NCI-H2227 (cell line): ENCODE results near the gene TMEM145.

Experiments
- DNase-seq: peaks from one replicate; lab custom pipeline; 2025; ENCODE audit not compliant: unreplicated experiment; lab: John Stamatoyannopoulos, UW

Gene TMEM145

DNA sequence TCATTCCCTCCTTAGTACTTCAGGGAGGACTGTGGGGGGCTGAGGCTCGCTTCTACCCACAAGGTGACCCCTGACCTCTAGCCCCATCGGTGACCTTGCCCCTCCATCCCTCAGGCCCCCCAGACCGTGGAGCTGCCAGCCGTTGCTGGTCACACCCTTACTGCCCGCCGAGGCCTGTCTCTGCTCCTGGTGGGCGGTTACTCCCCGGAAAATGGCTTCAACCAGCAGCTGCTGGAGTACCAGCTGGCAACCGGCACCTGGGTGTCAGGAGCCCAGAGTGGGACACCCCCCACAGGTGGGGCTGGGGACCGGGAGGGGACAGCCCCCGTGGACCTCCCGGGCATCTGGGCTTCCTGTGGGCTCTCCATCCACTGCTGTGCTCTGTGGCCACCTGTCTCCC lies 44.2 kb downstream of the TMEM145 start:
- no peak for DNase-seq

DNA sequence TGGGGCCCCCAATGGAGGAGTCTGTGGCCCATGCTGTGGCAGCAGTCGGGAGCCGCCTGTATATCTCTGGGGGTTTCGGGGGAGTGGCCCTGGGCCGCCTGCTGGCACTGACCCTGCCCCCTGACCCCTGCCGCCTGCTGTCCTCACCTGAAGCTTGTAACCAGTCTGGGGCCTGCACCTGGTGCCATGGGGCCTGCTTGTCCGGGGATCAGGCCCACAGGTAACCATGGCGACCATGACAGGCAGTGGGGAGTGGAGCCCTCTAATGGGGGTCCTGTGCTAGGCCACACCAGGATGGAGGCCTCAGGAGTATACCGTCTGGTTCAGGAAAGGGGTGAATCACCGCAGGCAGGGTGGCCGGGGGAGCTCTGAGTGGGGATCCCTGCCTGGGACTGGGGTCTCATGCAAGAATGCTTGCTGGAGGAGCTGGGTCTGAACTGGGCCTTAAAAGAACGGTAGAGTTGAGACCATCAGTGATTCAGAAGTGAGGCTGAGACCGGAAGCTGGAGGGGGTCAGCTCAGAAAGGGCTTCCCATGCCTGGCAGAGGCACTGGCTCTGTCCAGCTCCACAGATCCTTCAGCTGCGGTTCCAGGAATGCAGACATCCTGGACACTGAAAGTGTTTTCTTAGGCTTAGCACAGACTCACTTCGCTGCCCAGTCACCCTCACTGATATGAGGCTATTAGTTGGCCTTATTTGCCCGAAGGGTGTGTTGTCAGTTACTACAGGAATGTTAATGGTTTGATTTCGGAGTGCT lies 47.9 kb downstream of the TMEM145 start:
- DNase-seq, result peak; percentile 62

DNA sequence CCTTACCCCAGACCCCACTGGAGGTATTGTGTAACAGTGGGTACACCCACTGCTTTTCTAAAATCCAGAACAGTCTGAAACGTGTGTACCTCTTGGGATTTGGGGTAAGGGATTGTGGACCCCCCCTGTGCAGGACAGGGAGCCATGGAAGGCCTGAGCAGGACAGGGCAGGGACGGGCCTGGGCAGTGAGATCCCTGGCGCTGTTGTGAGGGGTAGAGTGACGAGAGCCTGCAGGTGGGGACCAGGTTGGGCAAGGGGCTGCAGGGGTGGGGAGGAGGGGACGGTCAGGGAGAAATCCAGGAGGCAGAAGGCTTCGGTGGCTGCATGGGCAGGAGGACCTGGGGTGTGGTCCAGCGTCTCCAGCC lies 48.4 kb downstream of the TMEM145 start:
- DNase-seq, result no peak

DNA sequence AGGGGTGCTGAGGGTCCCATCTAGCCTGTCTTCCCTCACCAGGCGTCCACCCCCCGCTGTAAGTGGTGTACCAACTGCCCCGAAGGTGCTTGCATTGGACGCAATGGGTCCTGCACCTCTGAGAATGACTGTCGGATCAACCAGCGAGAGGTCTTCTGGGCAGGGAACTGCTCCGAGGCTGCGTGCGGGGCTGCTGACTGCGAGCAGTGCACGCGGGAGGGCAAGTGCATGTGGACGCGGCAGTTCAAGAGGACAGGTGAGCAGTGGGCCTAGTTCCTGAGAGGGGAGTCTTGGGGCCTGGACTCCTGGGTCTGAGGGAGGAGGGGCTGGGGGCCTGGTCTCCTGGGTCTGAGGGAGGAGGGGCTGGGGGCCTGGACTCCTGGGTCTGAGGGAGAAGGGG lies 49.2 kb downstream of the TMEM145 start:
- DNase-seq, result no peak

DNA sequence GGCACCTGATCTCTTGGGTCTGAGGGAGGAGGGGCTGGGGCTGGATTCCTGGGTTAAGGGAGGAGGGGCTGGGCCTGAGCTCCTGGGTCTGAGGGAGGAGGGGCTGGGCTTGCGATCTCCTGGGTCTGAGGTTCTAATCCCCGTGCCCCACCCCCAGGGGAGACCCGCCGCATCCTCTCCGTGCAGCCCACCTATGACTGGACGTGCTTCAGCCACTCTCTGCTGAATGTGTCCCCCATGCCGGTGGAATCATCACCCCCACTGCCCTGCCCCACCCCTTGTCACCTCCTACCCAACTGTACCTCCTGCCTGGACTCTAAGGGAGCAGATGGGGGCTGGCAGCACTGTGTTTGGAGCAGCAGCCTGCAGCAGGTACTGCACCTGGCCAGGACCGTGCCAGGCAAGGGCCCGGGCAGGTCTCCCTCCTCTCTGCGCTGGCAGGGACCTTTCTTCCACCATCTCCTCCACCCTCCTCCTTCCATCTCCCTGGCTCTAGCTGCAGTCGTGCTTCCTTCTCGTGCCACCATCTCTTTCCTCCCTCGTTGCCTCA lies 49.9 kb downstream of the TMEM145 start:
- no peak for DNase-seq

DNA sequence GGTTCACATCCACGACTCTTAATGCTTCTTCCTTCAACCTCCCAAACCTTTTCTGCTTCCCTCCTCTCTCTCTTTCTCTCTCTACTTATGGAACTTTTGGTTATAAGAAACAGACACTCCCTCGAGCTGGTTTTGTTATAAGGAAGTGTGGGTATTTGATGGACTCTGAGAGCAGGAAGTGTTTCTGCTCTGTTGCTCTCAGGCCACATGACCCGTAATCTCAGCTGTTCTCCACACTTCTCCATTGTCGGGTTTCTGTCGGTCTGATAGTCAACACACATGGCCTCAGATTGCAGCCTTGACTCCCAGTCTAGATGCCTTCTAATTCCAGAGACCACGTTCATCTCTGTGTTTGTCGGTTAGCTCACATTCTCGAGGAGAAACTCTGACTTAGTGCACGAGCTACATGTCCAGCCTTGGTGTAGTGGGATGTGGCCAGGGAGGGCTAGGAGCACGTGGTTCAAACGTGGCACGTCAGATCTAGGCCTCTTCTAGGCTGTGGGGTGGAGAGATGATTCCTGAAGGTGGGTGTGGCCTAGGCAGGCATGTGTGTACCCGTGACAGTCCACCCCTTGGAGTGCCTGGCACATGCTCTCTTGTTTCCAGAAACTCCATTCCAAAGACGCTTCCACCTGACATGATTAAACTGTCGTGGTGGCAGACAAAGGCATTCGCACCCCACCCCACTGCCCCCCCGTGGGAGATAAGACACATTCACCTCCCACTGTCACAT lies 50.7 kb downstream of the TMEM145 start:
- no peak for DNase-seq

DNA sequence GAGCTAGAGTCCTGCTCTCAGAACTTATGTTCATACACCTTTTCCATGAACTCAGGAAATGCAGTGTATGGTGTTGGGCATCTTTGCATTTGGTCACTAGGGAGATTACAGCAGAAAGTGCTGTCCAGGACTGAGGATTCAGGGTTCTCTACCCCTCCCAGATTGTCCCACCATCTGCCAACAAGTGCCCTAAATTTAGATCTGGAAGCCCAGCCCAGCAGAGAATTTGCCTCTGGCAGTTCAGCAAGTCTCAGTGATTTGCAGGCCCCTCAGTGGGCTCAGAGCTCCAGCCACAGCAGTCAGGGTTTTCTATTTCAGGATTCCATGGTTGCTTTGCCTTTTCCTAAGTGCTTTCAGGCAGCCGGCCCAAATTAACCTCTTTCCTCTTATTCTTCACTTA lies 53.6 kb downstream of the TMEM145 start:
- DNase-seq, result no peak

DNA sequence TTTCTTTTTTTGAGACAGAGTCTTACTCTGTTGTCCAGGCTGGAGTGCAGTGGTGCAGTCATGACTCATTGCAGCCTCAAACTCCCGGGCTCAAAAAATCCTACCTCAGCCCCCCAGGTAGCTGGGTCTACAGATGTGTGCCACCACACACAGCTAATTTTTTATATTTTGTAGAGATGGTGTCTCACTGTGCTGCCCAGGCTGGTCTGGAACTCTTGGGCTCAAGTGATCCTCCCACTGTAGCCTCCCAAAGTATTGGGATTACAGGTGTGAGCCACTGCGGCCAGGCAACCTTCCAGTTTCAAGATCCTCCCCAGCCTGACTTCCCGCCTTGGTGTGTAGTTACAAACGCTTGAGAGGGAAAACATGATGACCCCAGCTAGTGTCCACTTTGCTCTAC lies 54.8 kb downstream of the TMEM145 start:
- no peak for DNase-seq

DNA sequence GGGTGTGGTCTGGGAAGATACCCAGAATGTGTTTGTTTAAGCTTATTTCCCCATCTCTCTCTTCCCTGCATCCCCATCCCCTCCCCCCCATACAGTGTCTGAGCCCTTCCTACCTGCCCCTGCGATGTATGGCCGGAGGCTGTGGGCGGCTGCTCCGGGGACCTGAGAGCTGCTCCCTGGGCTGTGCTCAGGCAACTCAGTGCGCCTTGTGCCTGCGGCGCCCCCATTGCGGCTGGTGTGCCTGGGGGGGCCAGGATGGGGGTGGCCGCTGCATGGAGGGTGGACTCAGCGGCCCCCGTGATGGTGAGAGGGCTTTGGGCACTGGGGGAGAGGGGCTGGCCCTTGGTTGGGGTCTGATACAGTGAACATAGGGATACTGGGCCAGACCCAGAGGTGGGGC lies 55.3 kb downstream of the TMEM145 start:
- DNase-seq, result no peak

DNA sequence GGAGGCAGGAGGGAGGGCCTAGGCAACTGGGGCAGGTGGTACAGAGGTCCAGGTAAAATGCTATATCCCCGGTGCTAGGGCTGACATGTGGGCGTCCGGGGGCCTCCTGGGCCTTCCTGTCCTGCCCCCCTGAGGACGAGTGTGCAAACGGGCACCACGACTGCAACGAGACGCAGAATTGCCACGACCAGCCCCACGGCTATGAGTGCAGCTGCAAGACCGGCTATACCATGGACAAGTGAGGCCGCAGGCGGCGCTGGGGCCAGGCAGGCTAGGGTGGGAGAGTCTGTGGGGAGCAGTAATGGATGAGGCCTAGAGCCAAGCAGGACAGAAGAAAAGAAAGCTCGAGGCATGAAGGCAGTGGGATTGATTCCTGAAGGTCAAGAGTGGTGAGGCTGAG lies 55.7 kb downstream of the TMEM145 start:
- no peak for DNase-seq

DNA sequence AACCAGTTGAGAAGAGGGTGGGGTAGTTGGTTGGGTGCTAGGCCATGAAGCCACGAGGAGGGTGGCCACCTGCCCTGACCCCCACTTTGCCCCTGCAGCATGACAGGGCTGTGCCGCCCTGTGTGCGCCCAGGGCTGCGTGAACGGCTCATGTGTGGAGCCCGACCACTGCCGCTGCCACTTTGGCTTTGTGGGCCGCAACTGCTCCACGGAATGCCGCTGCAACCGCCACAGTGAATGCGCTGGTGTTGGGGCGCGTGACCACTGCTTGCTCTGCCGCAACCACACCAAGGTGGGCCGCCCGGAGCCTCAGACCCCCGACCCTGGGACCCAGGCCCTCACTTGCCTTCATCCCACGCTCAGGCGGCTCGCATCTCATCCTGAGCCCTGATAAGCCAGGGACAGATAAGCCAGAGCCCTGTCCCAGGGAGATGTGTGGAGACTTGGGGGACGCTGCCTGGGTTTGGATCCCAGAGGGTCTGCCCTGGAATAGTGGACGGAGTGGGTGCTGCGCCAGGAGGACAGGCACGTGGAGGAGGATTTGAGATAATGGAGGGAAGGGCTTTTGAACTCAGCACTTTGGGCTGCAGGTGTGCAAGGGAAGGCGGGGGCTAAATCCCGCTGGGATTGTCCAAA lies 56.4 kb downstream of the TMEM145 start:
- DNase-seq, result no peak

DNA sequence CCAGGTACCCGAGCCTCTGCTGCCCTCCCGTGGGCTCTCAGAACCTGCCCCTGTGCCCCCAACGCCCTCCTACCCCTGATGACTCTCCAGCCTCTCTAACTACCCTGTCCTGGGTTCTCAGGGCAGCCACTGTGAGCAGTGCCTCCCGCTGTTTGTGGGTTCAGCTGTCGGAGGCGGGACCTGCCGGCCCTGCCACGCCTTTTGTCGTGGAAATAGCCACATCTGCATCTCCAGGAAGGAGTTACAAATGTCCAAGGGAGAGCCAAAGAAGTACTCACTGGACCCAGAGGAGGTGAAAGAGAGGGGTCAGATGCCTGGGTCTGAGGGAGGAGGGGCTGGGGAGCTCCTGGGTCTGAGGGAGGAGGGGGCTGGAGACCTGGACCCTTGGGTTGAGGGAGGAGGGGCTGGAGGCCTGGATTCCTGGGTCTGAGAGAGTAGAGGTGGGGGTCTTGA lies 57.0 kb downstream of the TMEM145 start:
- no peak for DNase-seq

DNA sequence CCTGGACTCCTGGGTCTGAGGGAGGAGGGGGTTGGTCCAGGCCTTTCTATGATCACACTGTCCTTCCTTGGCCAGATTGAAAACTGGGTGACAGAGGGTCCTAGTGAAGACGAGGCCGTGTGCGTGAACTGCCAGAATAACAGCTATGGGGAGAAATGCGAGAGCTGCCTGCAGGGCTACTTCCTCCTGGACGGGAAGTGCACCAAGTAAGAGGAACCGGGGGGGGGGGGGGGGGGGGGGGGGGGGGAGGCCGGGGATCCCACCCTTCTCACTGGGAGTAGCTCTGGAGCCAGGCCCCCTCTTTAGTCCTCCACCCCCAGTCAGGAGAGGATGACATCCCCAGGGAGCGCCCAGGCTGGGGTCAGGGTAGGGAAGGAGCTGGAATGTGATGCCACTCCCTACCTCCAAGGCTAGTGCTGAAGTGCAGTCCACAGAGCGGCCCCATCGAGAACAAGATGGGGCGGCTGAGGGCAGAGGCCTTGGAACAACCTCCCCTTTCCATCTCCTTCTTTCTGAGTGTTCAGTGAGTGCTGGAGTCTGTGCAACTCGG lies 57.6 kb downstream of the TMEM145 start:
- DNase-seq, result no peak
